HG02678 (cell line): Measurements from ENCODE around the gene C2orf74.

Experiments
- ATAC-seq: cut with Tn5 transposase; IDR thresholded peaks from one replicate; pipeline ENCODE4 v1.9.1; 2021; ENCODE audit warnings: mild to moderate bottlenecking, moderate library complexity; ENCODE audit not compliant: unreplicated experiment

Gene C2orf74

GRCh38 chr2:61210332-61210981, 48.5 kb downstream of the C2orf74 start:
- no peak for ATAC-seq

DNA sequence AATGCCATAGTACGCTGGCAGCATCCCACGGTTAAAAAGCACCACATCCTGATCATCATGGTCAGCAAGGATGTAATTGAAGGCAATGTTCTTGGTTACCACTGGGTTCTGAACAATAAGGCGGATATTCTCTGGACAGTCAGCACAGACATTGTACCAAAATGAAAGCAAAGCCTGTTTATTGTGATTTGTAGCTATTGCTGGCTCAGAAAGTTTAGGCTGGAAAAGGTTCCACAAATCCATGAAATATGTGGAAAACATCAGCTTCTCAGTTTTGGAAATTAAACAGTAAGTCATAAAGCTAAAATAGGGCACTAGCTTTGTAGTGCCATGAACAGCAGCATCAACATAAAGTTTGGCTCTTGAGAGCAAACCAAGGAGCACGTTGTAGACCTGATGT, 52.2 kb downstream of the C2orf74 start:
- no peak for ATAC-seq
